Stimulated activated CD8-positive, alpha-beta memory T cell treated with anti-CD3 and anti-CD28 coated beads, Interleukin-4, amount 100 ng/mL, for 1 hour (primary cell): ENCODE results near the gene MYO5B.

Source experiments
- DNase-seq, 2 donors: peaks; one replicate each; pipeline ENCODE4 v3.0.0-alpha.2; 2020; ENCODE audit warnings: low read depth in 2 of 2, low spot score in 1 of 2

Gene MYO5B

GRCh38 chr18:50154420-50154819 lies 40.5 kb downstream of the MYO5B start:
- no peak for DNase-seq

DNA sequence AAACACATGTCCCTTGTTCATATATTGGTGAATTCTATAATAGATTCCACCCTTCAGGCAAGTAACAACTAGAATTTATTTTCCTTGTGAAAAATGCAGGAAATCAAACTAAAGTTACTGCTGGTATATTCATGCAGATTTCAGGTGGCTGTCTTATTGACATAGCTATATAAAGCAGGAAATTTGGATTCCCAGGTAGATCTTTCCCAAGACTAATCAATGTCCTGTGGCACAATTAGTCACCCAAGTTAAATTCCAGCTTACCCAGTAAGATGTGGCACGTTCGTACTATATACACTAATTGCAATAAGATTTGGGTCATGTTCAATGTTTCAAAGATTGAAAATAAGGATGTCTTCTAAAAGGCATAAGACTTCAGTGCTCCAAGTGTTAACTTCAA lies 42.0 kb downstream of the MYO5B start:
- no peak for DNase-seq

- DNase-seq = no peak
Observed at GRCh38 chr18:50151926-50152325, 43.0 kb downstream of the MYO5B start.

GRCh38 chr18:50144540-50144939 lies 50.4 kb downstream of the MYO5B start:
- no peak for DNase-seq

DNA sequence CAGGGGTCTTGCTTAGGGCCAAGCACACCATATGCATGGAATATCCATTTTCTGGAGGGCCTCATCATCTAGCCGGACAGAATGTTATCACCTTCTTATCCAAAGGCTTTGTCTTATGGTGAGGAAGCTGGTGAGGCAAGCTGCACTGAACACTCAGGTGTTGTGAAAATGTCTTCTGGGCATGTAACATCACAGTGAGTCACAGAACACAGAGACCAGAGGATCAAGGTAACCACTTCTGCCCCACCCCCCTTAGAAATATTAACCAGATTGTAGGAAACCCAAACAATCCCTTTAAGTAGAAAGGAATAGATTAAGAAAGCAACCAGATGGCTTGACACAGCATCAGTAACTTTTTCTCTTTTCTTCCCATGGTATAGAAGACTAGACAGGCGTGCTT lies 51.1 kb downstream of the MYO5B start:
- DNase-seq = no peak

GRCh38 chr18:50143294-50143693 lies 51.7 kb downstream of the MYO5B start:
- no peak for DNase-seq

DNA sequence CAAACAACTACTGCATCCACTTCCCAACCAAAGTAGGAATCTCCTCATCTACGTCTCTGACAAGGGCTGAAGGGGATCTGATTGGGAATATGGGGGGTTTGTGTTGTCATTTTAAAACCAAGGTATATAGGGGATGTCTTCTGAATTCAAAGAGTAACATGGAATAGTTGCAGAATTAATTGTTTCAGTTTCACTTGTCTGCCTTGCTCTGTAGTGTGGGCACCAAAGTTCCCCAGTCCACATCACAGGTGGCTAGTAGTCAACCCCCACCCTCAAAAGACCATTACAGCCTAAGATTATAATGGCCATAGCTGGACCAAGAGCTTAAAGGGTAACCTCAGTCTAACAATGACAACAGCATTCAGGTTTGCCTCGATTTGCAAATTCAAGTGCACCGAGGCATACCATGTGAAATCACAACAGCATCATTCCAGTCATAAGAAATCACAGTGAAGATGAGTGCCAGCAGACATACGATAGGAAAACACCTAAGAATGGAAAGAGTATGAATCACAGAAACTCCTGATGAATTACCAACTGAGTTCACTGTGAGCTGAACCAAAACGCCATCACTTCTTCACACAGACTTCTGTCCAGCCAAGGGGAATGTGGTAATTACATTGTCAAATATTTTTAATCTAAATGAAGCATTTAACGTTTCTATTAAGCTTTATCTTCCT lies 52.4 kb downstream of the MYO5B start:
- DNase-seq = no peak

DNA sequence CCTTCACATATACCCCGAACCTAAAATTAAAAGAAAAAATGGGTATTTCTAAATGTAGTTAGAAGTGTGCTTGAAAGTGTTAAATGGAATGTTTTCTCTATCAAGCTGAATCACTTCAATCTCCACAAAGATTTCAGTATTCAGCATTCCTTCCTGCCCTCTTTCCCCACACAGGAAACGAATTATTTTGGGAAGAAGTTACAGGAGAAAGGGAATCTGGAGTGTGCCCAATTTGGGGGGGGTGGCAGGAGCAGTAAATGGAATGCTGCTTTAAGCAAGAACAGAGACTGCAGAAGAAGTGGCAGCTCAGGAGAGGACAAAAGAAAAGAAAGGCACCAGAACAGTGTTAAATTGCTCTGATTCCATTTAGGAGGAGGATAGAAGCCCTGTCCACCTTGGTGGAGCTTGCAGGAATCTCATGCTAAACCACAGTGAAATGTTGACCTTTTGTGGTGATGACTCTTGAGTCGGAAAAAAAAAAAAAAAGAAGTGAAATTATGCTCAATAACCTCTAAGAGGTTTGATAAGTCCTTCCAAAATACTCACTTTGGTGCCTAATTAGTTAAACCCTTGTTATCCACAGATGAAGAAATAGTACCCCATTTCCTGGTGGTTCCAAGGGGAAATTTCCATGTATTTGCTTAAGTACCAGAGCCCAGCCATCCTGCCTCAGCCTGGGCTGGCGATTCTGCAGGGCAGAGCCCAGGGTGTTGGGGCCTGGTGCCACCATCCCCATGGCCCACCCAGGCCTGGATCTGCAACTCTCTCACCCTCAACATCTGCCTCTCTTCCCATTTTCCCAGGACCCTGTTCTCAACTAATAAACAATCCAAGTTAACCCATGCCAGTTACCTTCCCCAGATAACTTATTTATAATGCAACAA lies 56.5 kb downstream of the MYO5B start:
- no peak for DNase-seq

DNA sequence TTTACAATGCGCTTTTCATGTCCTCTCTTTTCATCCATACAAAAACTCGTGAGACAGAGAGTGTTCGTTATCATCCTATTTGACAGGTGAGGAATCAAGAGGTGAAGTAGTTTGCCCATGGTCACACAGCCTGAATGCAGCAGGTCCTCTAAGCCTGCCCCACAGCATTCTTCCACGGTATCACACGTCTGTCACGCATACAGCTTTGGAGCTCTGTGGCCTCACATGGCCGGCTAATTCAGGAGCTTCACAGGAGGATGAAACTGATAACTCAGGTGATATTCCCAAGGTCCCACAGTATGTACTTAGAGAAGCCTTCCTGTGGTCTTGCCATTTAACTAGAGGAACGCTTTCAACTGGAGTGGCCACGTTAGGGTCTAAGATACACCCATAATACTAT lies 59.0 kb downstream of the MYO5B start:
- DNase-seq = no peak

DNA sequence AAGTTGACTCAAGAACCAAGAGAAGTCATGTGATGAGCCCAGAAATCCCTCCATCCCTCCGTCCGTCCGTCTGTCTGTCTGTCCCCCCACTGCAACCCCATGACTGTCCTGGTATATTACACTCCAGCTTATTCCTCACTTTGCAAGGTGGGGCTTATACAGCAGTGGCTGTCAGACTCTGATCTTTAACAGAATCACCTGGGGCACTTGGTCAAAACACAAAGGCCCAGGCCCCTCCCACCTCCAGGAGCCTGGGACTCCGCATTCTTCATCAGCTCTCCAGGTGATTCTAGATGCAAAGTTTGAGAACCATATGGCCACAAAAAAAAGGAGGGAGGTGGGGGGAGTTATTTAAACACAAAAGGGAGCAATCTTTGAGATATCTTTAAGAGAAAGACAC lies 61.4 kb downstream of the MYO5B start:
- DNase-seq = no peak

GRCh38 chr18:50131591-50131990 lies 63.4 kb downstream of the MYO5B start:
- no peak for DNase-seq

- no peak for DNase-seq
Observed at GRCh38 chr18:50128506-50129271, 66.3 kb downstream of the MYO5B start.

DNA sequence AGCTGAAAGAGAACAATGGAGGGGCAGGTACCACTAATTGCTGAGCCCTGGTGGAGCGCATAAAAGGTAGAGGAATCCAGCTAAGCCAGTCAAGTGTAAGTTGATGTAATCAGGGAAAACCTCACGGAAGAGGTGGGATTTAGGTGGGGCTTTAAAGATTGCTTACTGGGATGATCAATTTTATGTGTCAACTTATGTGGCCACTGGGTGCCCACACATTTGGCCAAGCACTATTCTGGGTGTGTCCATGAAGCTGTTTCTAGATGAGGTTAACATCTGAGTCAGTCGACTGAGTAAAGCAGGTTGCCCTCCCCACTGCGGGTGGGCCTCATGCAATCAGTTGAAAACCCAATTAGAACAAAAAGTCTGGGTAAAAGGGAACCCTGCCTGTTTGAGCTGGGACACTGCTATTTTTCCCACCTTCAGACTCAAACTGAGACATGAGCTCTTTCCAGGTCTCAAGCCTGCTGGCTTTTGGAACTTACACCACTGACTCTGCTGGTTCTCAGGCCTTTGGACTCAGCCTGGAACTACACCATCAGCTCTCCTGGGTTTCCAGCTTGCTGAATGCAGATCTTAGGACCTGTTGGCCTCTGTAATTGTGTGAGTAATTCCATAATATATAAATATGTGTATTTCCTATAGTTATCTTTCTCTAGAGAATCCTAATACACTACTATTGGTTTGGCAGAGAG lies 67.3 kb downstream of the MYO5B start:
- no peak for DNase-seq

DNA sequence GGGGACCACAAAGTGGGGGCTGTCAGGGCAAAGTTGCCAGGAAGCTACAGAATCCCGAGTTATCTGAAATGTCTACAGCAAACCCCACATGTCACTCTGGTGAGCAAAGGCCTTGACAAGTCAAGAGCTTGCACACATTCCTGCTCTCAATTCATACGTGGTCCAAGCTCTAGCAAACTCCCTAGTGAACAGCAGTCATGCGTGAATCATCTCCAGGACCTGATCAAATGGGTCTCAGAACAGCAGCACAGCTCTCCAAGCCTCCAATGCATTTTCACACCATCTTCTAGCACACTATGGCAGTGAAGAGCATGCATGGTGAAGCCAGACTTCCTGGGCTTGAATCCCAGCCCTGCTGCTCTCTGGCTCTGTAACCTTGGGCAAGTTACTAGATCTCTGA lies 68.5 kb downstream of the MYO5B start:
- no peak for DNase-seq

DNA sequence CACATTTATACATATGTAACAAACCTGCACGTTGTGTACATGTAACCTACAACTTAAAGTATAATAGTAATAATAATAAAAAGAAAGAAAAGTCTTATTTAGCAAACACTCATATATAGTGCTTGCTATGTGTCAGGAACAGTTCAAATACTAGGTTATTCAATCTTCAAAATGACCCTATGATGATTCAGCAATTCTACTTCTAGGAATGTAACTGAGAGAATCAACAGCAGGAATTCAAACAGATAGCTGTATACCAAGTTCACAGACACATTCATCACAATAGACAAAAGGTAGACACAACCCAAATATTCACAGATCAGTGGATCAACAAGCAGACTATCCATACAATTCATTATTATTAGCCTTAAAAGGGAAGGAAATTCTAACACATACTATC lies 69.5 kb downstream of the MYO5B start:
- no peak for DNase-seq

- no peak for DNase-seq
Observed at GRCh38 chr18:50119296-50119695, 75.7 kb downstream of the MYO5B start.

DNA sequence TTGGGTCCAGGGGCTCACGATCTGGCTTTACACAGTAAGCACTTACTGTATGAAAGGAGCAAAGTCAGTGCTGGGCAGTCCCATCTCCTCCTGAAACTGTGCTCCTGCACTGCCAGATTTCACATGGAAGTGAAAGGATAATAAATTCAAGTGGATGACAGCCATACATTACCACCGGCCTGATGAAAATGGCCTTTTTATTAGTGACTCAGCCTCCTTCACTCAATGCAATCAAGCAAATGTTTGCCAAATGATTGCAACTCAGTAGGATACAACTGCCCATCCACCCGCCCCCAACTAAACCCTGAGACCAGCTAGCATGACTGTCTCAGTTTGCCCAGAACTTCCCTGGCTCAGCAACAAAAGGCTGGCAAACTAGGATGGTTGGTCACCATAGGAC lies 77.1 kb downstream of the MYO5B start:
- no peak for DNase-seq

DNA sequence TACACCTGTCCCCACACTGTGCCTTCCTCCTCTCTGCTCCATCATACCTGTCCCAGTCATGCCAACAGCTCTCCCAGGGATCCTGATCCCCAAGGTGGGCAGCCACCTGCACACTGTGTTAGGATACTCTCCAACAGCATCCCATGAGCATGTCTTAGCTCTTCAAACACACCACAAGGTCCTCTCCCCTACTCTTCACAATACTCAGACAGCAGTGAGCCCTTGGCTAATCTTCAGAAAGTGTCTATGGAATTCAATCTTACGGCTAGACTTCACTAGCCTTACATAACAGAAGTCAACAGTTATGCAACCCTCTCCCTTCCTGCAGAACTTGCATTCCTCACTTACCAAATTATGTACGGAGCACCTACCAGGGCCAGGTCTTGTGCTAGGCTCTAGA lies 79.9 kb downstream of the MYO5B start:
- DNase-seq = no peak

DNA sequence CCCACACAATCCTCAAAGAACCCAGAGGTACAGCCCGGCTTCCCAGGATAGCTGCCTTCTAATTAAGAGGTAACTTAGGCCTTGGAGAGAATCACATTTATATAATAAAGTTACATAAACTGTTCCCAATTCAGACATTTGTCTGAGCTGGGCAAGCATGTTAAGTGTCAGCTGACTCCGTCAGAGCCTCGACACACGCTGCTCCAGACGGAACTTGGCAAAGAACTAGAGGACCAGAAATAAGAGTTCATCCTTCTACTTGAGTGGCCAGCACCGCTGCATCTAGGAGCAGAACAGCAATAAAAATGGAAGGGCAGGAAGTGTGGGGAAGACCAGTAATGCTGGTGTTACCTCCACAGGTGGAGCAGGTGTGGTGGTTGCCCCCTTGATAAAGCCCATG lies 80.5 kb downstream of the MYO5B start:
- DNase-seq = no peak

DNA sequence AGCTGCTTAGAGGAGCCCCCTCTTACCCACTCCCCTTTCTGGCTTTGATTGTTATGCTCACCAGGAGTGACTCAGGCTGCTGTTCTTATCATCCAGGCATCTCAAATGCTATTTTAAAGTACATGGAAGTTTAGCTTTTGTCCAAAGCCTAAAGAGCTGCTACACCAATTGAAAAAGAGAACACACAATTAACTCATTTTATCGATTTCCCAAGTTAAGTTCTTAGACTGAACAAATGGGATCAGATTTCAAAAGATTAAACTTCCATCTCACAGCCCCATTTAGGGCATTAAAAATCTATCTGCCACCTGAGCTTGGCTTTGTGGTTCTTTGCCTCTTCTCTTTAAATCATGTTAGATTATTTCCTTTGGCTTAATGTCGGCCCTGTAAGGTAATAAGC lies 81.2 kb downstream of the MYO5B start:
- DNase-seq = no peak

DNA sequence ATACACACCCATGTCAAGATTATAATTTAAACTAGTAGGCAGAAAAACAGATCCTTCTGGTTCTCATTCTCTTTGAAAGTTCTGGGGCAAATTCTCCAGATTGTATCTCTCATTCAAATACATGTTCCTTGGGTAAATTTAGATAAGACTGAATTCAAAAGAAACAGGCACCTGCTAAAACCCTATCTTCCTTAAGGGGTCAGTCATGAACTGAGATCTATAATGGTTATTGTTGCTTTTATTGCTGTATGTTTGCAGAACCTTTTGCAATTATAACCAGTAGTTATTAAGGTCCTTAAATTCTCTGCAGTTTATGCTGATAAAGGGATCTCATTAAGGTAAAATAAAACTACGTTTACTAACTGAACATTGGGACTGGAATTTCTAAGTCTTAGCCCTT lies 83.5 kb downstream of the MYO5B start:
- no peak for DNase-seq
